Measurements from ENCODE around the gene EDARADD.

The EDARADD gene

GRCh38 chr1:236400061-236400603 is 6.0 kb downstream of the EDARADD start:
- no peak overlapping the region for H3K4me3 ChIP-seq (replicated peaks; ENCODE audit: low read depth, low read length)
- TF ChIP-seq, protein P1, sequence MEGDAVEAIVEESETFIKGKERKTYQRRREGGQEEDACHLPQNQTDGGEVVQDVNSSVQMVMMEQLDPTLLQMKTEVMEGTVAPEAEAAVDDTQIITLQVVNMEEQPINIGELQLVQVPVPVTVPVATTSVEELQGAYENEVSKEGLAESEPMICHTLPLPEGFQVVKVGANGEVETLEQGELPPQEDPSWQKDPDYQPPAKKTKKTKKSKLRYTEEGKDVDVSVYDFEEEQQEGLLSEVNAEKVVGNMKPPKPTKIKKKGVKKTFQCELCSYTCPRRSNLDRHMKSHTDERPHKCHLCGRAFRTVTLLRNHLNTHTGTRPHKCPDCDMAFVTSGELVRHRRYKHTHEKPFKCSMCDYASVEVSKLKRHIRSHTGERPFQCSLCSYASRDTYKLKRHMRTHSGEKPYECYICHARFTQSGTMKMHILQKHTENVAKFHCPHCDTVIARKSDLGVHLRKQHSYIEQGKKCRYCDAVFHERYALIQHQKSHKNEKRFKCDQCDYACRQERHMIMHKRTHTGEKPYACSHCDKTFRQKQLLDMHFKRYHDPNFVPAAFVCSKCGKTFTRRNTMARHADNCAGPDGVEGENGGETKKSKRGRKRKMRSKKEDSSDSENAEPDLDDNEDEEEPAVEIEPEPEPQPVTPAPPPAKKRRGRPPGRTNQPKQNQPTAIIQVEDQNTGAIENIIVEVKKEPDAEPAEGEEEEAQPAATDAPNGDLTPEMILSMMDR (IDR thresholded peaks at IDR 0.05; ENCODE audit: low read length, missing control alignments) = no peak
- no peak for DNase-seq (ENCODE audit: low read depth)

- TF ChIP-seq, protein P1 (IDR thresholded peaks at IDR 0.05; ENCODE audit: low read length, missing control alignments) = no peak
- H3K4me3 ChIP-seq (replicated peaks; ENCODE audit: low read depth, low read length) = no peak overlapping the region
- DNase-seq (ENCODE audit: low read depth) = no peak
Observed at GRCh38 chr1:236401698-236402097, 7.6 kb downstream of the EDARADD start.

- no peak overlapping the region for H3K4me3 ChIP-seq (replicated peaks; ENCODE audit: low read depth, low read length)
- TF ChIP-seq, protein P1 (IDR thresholded peaks at IDR 0.05; ENCODE audit: low read length, missing control alignments) = no peak
Observed at GRCh38 chr1:236403905-236404696, 10.0 kb downstream of the EDARADD start.

GRCh38 chr1:236407059-236407458 is 13.0 kb downstream of the EDARADD start:
- TF ChIP-seq, protein P1 (IDR thresholded peaks at IDR 0.05; ENCODE audit: low read length, missing control alignments) = no peak
- no peak overlapping the region for H3K4me3 ChIP-seq (replicated peaks; ENCODE audit: low read depth, low read length)
- DNase-seq (ENCODE audit: low read depth) = no peak

More at GRCh38 chr1:236403905-236404696, 10.0 kb downstream of the EDARADD start:
- no peak for DNase-seq (ENCODE audit: low read depth)

DNA sequence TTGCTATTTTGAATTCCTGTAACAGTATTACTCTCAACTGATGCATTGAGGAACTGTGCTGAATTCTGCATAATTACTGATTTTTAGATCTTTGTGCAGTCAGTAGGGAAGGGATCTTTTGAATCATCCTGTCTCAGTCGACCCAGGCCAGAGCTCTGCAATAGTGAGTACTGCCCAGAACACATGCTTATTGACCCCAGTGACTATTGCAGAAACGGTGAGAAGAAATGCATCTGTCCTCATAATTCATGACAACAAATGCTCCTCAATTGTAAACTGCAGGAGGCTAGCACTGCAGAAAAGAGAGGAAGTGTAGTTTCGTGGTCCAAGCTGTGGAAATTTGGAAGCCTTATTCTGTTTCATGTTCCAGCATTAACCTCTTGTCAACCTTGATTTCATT is 19.6 kb downstream of the EDARADD start:
- no peak for DNase-seq (ENCODE audit: low read depth)
- TF ChIP-seq, protein P1 (IDR thresholded peaks at IDR 0.05; ENCODE audit: low read length, missing control alignments) = no peak
- no peak overlapping the region for H3K4me3 ChIP-seq (replicated peaks; ENCODE audit: low read depth, low read length)

- TF ChIP-seq, protein P1 (IDR thresholded peaks at IDR 0.05; ENCODE audit: low read length, missing control alignments) = no peak
- DNase-seq (ENCODE audit: low read depth) = no peak
- H3K4me3 ChIP-seq (replicated peaks; ENCODE audit: low read depth, low read length) = no peak overlapping the region
Observed at GRCh38 chr1:236416165-236416564, 22.1 kb downstream of the EDARADD start.
